Measurements from ENCODE around the gene CCDC187.

- no peak for TF ChIP-seq CTCF (IDR thresholded peaks at IDR 0.05)
- no peak for TF ChIP-seq POLR2A (IDR thresholded peaks at IDR 0.05)
These were observed 38.1 kb downstream of the CCDC187 start for GRCh38 chr9:136265561-136266355.
